DOHH2 (cell line): Measurements from ENCODE around the gene GPR108.

ENCODE experiments used
- H3F3A ChIP-seq: fragments of 200-600 bp; sonication (generic), shearing (Covaris generic); 2 replicates; pipeline ENCODE4 v1.6.0; 2016; ENCODE audit warnings: antibody characterized with exemption, mild to moderate bottlenecking; ENCODE audit not compliant: control insufficient read depth, insufficient read depth
- H3K27ac ChIP-seq: fragments of 200-600 bp; sonication (generic); 2 replicates; pipeline ENCODE4 v1.5.1; 2014; ENCODE audit warnings: low read depth, mild to moderate bottlenecking, low read length, moderate library complexity
- H3K27me3 ChIP-seq: fragments of 200-600 bp; sonication (generic); 2 replicates; pipeline ENCODE4 v1.6.1; 2014; ENCODE audit warnings: mild to moderate bottlenecking, low read length, mixed read lengths; ENCODE audit not compliant: control insufficient read depth
- H3K36me3 ChIP-seq: fragments of 200-600 bp; sonication (generic); 2 replicates; pipeline ENCODE4 v1.6.1; 2014; ENCODE audit warnings: mild to moderate bottlenecking, low read length, moderate library complexity, mixed read lengths; ENCODE audit not compliant: control insufficient read depth
- H3K4me1 ChIP-seq: fragments of 200-600 bp; sonication (generic); 2 replicates; pipeline ENCODE4 v1.6.1; 2014; ENCODE audit warnings: mild to moderate bottlenecking, low read length, mixed read lengths; ENCODE audit not compliant: control insufficient read depth
- H3K4me2 ChIP-seq: fragments of 200-600 bp; sonication (generic); 2 replicates; pipeline ENCODE4 v1.6.0; 2014; ENCODE audit warnings: mild to moderate bottlenecking, low read length, moderate library complexity
- H3K4me3 ChIP-seq: fragments of 200-600 bp; sonication (generic); 2 replicates; pipeline ENCODE4 v1.5.1; 2014; ENCODE audit warnings: mild to moderate bottlenecking, low read length, mixed read lengths
- H3K79me2 ChIP-seq: fragments of 200-600 bp; sonication (generic); 2 replicates; pipeline ENCODE4 v1.6.1; 2014; ENCODE audit warnings: mild to moderate bottlenecking, low read length, mixed read lengths; ENCODE audit not compliant: control insufficient read depth
- H3K9me2 ChIP-seq: fragments of 200-600 bp; sonication (generic); replicated peaks from 2 replicates; pipeline ENCODE4 v1.6.1; 2014; ENCODE audit warnings: mild to moderate bottlenecking, low read length, mixed read lengths; ENCODE audit not compliant: control insufficient read depth
- H3K9me3 ChIP-seq: fragments of 200-600 bp; sonication (generic); 2 replicates; pipeline ENCODE4 v1.6.1; 2014; ENCODE audit warnings: antibody characterized with exemption, low read length, mixed read lengths; ENCODE audit not compliant: control insufficient read depth, insufficient read depth
- H4K20me1 ChIP-seq: fragments of 200-600 bp; sonication (generic); 2 replicates; pipeline ENCODE4 v1.6.0; 2014; ENCODE audit warnings: low read depth, mild to moderate bottlenecking, antibody characterized with exemption, low read length, moderate library complexity; ENCODE audit not compliant: control insufficient read depth, insufficient read depth
- EZH2phosphoT487 ChIP-seq: fragments of 200-600 bp; sonication (generic); IDR thresholded peaks from 2 replicates; pipeline ENCODE4 v1.6.1; 2017; ENCODE audit warnings: borderline replicate concordance, mild to moderate bottlenecking, antibody characterized with exemption, low read length, moderate library complexity, mixed read lengths
- TF ChIP-seq, protein P1 (sequence below): fragments of 200-600 bp; sonication (generic); IDR thresholded peaks from one replicate; pipeline ENCODE4 v1.5.1; 2014; ENCODE audit warnings: antibody characterized with exemption, mild to moderate bottlenecking, low read depth, low read length; ENCODE audit not compliant: poor library complexity, severe bottlenecking

Gene GPR108

DNA sequence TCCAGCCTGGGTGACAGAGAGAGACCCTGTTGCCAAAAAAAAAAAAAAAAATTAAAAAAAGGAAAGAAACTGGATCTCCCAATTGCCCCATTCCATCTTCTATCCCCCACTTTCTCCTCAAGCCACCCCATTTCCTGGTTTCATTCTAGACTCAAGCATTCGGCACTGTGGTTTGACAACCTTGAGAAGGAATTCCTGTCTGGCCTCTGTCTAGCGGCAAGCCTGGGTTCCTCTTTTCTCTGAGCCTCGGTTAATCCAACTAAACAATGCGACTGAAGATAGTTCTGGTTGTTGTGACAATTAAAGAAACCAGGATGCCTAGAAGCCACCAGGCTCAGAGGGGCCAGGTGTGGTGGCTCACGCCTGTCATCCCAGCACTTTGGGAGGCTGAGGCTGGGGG is 13.6 kb downstream of the GPR108 start:
- Histone ChIP-seq H3K4me1 (peaks cover 56% of the 10 kb centered on the region), H3K79me2 (no peaks in the 10 kb centered on the region), H3K27me3 (no peaks in the 10 kb centered on the region), H3K27ac (no peak overlapping the region), H3K4me2 (no peak overlapping the region), H4K20me1 (no peaks in the 10 kb centered on the region), H3K4me3 (no peak overlapping the region), H3K9me3 (no peaks in the 10 kb centered on the region), H3K9me2 (no peaks in the 10 kb centered on the region), H3K36me3 (no peaks in the 10 kb centered on the region), H3F3A (peaks cover 8% of the 10 kb centered on the region)
- TF ChIP-seq, protein P1, sequence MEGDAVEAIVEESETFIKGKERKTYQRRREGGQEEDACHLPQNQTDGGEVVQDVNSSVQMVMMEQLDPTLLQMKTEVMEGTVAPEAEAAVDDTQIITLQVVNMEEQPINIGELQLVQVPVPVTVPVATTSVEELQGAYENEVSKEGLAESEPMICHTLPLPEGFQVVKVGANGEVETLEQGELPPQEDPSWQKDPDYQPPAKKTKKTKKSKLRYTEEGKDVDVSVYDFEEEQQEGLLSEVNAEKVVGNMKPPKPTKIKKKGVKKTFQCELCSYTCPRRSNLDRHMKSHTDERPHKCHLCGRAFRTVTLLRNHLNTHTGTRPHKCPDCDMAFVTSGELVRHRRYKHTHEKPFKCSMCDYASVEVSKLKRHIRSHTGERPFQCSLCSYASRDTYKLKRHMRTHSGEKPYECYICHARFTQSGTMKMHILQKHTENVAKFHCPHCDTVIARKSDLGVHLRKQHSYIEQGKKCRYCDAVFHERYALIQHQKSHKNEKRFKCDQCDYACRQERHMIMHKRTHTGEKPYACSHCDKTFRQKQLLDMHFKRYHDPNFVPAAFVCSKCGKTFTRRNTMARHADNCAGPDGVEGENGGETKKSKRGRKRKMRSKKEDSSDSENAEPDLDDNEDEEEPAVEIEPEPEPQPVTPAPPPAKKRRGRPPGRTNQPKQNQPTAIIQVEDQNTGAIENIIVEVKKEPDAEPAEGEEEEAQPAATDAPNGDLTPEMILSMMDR: no peak
- no peak for TF ChIP-seq EZH2phosphoT487

DNA sequence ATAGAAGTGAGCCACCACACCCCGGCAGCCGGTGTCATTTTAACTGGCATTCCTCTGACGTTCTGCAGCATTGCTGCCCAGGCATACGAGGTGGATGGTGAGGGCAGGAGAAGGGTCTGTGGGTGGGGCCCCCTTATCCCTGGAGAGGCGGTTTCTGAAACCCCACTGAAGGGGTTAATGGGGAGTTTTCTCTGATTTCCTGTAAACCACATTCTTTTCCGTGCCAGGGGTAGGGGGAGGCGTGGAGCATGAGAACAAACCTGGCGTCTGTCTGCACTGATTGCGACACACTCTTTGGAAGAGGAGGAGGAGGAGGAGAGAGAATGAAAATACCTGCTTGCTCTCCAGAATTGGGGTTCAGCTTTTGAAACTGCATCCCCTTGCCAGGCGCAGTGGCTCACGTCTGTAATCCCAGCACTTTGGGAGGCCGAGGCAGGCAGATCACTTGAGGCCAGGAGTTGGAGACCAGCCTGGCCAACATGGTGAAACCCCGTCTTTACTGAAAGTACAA is 14.2 kb downstream of the GPR108 start:
- no peak for TF ChIP-seq EZH2phosphoT487
- TF ChIP-seq, protein P1: no peak
- no peaks in the 10 kb centered on the region for H3K9me3 ChIP-seq
- H4K20me1 ChIP-seq: no peaks in the 10 kb centered on the region
- no peaks in the 10 kb centered on the region for H3K27me3 ChIP-seq
- H3K4me2 ChIP-seq: no peak overlapping the region
- H3K4me1 ChIP-seq: peaks cover 51% of the 10 kb centered on the region
- H3K79me2 ChIP-seq: no peaks in the 10 kb centered on the region
- H3K9me2 ChIP-seq: no peaks in the 10 kb centered on the region
- H3K4me3 ChIP-seq: no peak overlapping the region
- no peak overlapping the region for H3K27ac ChIP-seq
- no peaks in the 10 kb centered on the region for H3K36me3 ChIP-seq
- peaks cover 4% of the 10 kb centered on the region; the same call in 1 of the 2 replicates for H3F3A ChIP-seq

DNA sequence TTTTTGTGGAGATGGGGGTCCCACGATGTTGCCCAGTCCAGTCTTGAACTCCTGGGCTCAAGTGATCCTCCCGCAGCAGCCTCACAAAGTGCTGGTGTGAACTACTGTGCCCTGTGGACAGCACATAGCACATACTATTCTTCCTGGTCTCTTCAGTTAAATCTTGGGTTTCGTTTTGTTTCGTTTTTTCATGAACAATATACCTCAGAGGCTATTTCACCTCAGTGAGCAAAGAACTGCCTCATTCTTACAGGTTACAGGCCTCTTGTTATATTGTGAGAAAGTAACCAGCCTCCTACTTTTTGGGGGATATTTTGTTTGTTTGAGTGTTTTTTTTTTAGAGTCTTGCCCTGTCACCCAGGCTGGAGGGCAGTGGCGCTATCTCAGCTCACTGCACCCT is 15.6 kb downstream of the GPR108 start:
- H3K4me3 ChIP-seq: peak overlapping the region; percentile 38
- no peaks in the 10 kb centered on the region for H3K9me2 ChIP-seq
- peak overlapping the region; percentile 24 for H3K27ac ChIP-seq
- H3K4me2 ChIP-seq: peak overlapping the region; percentile 59
- no peaks in the 10 kb centered on the region for H3K79me2 ChIP-seq
- H3K36me3 ChIP-seq: no peaks in the 10 kb centered on the region
- H3K4me1 ChIP-seq: peaks cover 41% of the 10 kb centered on the region
- no peaks in the 10 kb centered on the region for H3K9me3 ChIP-seq
- H3K27me3 ChIP-seq: no peaks in the 10 kb centered on the region
- no peaks in the 10 kb centered on the region for H4K20me1 ChIP-seq
- TF ChIP-seq EZH2phosphoT487: no peak
- TF ChIP-seq, protein P1: no peak
- peaks cover 7% of the 10 kb centered on the region; the same call in 1 of the 2 replicates for H3F3A ChIP-seq

DNA sequence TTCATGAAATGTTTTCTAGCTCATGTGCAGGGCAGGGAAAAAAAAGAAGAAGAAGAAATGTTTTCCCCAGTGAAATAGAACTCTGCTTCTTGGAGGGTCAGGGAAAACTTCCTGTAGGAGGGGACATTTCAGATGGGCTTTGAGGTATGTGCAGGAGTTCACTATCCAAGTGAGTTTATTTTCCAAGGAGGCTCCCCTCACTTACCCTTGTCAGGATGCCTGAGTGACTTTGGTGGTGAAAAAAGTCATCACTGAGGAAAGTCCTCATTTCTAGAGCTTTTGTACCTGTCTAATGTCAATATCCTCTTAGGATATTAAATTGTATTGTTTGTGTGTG is 16.3 kb downstream of the GPR108 start:
- Histone ChIP-seq H3K27ac (no peak overlapping the region), H3K4me2 (peak overlapping the region; percentile 59)

More for the DNA sequence above, 16.3 kb downstream of the GPR108 start:
- Histone ChIP-seq H3F3A (peaks cover 10% of the 10 kb centered on the region; the same call in 1 of the 2 replicates), H3K27me3 (no peaks in the 10 kb centered on the region), H3K36me3 (no peaks in the 10 kb centered on the region), H3K9me2 (no peaks in the 10 kb centered on the region), H3K79me2 (no peaks in the 10 kb centered on the region), H3K9me3 (no peaks in the 10 kb centered on the region), H3K4me1 (peaks cover 41% of the 10 kb centered on the region), H3K4me3 (peak overlapping the region; percentile 38; the same call in 1 of the 2 replicates), H4K20me1 (no peaks in the 10 kb centered on the region)
- TF ChIP-seq, protein P1: no peak
- TF ChIP-seq EZH2phosphoT487: no peak
